NB4 (cell line): ENCODE measurements around the gene SLC25A47.

Source experiments
- POLR2A ChIP-seq: IDR thresholded peaks from 2 replicates; pipeline ENCODE4 v1.6.1; 2011; ENCODE audit warnings: mild to moderate bottlenecking; ENCODE audit not compliant: insufficient read length; ENCODE audit errors: extremely low read depth
- TF ChIP-seq, protein P1 (sequence below): IDR thresholded peaks from 2 replicates; pipeline ENCODE4 v1.6.1; 2011; ENCODE audit warnings: low read depth, low read length

DNA sequence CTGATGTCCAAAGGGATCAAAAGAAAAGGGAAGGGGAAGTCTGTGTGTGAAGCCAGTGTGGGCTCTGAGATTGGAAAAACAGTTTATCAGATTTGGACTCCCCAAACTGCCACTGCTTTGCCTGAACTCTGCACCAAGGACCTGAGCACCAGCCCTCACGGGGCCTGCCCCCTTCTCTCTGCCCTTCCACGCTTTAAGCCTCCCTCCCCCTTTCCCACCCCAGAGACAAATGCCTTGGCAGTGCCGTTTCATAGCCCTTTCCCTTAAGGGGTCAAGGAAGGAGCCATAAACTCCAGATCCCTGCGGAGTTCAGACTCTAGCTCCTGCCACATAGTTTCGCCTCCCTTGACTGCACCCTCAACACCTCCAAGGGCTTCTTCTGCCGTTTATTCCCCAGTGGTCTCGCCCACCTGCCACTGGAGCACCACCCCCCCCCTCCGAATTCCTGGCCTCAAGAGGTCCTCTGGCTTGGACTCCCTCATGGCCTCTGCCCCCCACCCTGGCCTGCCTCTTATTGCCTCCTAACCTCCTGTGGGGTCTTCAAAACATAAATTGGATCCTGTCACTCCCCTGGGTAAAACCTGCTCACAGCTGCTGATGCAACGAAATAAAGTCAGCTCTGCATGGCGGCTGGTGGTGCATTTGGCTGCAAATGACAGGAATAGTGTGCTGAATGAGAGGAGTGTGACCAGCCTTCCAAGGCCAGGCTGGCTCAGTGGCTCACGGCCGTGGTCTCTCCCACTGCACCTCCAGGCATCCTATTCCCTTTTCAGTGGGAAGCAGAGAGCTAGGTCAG lies 35.7 kb upstream of the SLC25A47 start:
- TF ChIP-seq POLR2A: no peak
- TF ChIP-seq, protein P1, sequence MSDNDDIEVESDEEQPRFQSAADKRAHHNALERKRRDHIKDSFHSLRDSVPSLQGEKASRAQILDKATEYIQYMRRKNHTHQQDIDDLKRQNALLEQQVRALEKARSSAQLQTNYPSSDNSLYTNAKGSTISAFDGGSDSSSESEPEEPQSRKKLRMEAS: no peak
